ENCODE measurements around the gene TOGARAM1. TPM values are rescaled to one million over a fixed set of nuclear protein-coding genes. Genes with fewer than 3 reads are reported as not detected.

Gene TOGARAM1
- total RNA-seq, 1 donor from 2014 or later = 17.1 TPM

GRCh38 chr14:44962334-44963043 is 499 bp downstream of the TOGARAM1 start:
- peak; percentile 47 for DNase-seq (ENCODE audit: low spot score)

DNA sequence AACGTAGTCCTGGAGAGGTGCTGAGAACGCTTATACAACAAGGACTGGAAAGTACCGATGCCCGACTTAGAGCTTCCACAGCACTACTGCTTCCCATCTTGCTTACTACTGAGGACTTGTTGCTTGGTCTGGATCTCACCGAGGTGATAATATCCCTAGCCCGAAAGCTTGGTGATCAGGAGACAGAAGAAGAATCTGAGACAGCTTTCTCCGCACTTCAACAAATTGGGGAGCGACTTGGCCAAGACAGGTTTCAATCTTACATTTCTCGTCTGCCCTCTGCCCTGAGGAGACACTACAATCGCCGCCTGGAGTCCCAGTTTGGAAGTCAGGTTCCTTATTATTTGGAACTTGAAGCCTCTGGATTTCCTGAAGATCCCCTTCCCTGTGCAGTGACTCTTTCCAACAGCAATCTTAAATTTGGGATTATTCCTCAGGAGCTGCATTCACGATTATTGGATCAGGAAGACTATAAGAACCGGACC is 1.1 kb downstream of the TOGARAM1 start:
- DNase-seq (ENCODE audit: low spot score) = no peak

DNA sequence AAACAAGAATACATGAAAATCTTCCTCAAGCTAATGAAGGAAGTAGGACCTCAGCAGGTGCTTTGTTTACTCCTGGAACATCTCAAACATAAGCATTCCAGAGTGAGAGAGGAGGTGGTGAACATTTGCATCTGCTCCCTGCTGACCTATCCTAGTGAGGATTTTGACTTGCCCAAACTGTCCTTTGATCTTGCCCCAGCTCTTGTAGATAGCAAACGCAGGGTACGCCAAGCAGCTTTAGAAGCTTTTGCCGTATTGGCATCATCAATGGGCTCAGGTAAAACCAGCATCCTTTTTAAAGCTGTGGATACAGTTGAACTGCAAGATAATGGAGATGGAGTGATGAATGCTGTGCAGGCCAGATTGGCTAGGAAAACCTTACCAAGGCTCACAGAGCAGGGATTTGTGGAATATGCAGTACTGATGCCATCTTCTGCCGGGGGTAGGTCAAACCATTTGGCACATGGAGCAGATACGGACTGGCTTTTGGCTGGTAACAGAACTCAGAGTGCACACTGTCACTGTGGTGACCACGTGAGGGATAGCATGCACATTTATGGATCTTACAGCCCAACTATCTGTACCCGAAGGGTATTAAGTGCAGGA is 1.9 kb downstream of the TOGARAM1 start:
- DNase-seq (ENCODE audit: low spot score) = no peak

DNA sequence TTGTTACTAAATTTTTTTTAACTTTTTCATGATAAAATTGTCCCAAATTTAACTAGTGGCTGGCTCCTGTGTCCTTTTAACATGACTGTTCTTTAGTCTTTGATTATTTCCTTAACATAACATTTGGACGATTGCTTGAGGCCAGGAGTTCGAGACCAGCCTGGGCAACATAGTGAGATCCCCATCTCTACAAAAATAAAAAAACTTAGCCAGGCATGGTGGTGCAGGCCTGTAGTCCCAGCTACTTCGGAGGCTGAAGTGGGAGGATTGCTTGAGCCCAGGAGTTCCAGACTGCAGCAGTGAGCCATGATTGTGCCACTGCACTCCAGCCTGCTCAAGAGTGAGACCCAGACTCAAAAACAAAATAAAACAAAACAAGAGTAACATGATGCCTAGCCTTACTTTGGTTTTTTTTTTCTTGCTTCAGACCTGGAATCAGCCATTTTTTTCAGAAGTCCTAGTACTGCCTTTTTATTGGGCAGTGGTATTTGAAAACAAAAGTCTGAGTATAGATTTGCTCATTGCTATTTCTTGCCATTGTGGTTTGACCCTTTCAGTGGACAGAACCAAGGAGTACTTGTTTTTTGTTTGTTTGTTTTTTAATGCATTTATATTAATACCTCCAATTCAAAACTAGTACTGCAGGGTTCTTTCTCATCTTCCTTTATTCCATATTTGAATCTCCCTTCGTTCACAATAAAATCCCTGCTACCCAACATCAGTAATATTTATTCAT is 4.8 kb downstream of the TOGARAM1 start:
- DNase-seq (ENCODE audit: low spot score) = no peak

DNA sequence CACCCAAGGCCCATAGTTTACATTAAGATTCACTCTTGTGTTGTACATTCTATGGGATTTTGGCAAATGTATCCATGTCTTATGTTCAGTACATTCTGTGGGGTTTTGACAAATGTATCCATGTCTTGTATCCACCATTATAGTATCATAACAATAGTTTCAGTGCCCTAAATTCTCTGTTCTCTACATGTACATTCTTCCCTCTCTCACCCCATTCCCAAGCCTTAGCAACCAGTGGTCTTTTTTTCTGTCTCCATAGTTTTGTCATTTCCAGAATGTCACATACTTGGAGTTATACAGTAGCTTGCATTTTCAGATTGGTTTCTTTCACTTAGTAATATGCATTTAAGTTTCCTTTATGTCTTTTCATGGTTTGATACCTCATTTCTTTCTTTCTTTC is 6.7 kb downstream of the TOGARAM1 start:
- no peak for DNase-seq (ENCODE audit: low spot score)

- DNase-seq (ENCODE audit: low spot score) = no peak
Observed at GRCh38 chr14:44970907-44971306, 8.9 kb downstream of the TOGARAM1 start.

- no peak for DNase-seq (ENCODE audit: low spot score)
Observed at GRCh38 chr14:44971459-44971858, 9.5 kb downstream of the TOGARAM1 start.

- DNase-seq (ENCODE audit: low spot score) = no peak
Observed at GRCh38 chr14:44979273-44979672, 17.3 kb downstream of the TOGARAM1 start.

GRCh38 chr14:44979740-44980356 is 17.9 kb downstream of the TOGARAM1 start:
- no peak for DNase-seq (ENCODE audit: low spot score)

- DNase-seq (ENCODE audit: low spot score) = no peak
Observed at GRCh38 chr14:44981198-44981597, 19.2 kb downstream of the TOGARAM1 start.

GRCh38 chr14:44982594-44982993 is 20.6 kb downstream of the TOGARAM1 start:
- DNase-seq (ENCODE audit: low spot score) = no peak

GRCh38 chr14:44988694-44989093 is 26.7 kb downstream of the TOGARAM1 start:
- DNase-seq (ENCODE audit: low spot score) = no peak

DNA sequence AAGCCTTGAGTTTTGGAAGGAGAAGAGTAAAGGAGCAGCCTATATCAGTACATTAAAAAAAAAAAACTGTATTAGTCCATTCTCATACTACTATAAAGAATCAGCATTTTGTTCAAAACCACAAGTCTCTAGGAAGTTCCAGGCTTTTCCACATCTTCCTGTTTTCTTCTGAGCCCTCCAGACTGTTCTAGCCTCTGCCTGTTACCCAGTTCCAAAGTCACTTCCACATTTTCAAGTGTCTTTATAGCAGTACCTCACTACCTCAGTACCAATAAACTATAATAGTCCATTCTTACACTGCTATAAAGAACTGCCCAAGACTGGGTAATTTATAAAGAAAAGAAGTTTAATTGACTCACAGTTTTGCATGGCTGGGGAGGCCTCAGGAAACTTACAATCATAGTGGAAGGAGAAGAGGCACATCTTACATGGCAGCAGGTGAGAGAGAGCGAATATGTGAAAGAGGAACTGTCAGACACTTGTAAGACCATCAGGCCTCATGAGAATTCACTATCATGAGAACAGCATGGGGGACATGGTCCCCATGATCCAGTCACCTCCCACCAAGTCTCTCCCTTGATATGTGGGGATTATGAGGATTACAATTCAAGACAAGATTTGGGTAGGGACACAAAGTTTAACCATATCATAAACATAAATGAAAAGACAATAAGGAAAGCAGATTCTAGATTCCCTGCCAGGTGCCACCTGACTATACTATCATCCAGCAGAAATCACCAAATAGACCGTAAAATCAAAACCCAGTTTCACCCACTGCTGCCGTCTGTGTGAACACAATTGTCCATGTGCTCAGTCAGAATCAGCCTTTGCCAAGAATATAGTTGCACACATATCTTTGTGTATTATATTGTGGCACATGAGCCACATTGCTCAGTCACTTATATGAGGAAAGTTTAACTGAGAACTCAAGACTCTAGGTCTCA is 27.8 kb downstream of the TOGARAM1 start:
- DNase-seq (ENCODE audit: low spot score) = no peak

GRCh38 chr14:44990533-44990932 is 28.5 kb downstream of the TOGARAM1 start:
- no peak for DNase-seq (ENCODE audit: low spot score)

DNA sequence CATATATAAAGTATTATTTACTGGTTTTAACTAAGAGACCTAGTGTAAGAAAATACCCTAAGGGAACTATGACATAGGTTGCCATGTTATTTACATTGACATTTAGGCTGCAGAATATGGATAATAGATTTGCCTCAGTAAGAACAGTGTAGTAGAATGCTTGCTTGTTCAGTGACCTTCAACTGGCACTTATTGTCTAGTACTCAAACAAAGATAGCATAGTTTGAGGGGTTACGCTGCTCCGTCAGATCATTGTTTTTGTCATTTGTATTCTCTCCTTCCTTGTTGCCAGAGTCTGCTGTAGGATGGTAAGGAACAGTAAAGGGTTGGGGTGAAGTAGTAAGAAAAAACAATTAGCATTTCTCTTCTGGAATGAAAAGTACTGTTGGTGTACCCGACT is 33.2 kb downstream of the TOGARAM1 start:
- DNase-seq (ENCODE audit: low spot score) = no peak

DNA sequence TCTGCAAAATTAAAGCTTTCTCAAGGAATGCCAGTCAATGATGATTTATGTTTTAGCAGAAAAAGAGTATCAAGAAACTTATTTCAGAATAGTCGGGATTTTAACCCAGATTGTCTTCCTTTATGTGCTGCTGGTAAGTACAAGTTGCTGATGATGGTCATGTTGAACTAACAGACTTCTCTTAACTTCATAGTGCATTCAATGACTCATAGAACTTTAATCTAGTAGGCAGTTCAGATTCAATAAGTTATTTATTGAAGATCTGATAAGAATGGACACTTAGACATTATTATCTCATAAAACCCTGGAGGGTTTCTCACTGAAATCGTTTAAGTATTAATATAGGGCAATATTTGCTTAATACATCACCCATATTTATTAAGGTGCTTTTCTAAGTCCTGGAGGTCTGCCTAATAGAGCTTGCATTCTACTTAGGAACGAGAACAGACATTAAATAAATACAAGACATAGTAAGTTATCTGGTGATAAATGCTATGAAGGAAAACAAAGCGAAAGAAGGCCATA is 33.8 kb downstream of the TOGARAM1 start:
- DNase-seq (ENCODE audit: low spot score) = no peak

DNA sequence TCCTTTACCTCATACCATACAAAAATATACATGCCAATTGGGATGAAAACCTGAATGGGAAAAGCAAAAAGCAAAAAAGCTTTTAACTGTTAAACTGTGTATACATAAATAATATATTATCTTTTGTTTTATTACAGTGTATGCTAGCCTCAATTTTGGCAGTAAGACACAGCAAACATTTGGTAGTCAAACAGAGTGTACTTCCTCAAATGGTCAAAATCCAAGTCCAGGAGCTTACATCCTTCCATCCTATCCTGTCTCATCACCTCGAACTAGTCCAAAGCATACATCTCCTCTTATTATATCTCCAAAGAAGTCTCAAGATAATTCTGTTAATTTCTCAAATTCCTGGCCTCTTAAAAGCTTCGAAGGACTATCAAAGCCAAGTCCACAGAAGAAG is 41.9 kb downstream of the TOGARAM1 start:
- DNase-seq (ENCODE audit: low spot score) = no peak

DNA sequence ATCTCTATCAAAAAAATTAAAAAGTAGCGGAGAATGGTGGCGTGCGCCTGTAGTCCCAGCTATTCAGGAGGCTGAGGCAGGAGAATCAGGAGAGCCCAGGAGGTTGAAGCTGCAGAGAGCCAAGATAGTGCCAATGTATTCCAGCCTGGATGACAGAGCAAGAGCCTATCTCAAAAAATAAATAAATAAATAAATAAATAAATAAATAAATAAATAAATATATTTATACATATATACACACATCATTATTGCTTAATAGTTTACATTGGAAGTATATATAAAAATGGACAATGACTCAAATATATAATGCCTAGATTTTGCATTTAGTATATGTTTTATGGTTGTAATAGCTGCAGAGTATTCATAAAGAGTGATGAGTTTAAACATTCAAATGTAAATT is 53.1 kb downstream of the TOGARAM1 start:
- no peak for DNase-seq (ENCODE audit: low spot score)

- DNase-seq (ENCODE audit: low spot score) = no peak
Observed at GRCh38 chr14:45028107-45028626, 66.2 kb downstream of the TOGARAM1 start.

DNA sequence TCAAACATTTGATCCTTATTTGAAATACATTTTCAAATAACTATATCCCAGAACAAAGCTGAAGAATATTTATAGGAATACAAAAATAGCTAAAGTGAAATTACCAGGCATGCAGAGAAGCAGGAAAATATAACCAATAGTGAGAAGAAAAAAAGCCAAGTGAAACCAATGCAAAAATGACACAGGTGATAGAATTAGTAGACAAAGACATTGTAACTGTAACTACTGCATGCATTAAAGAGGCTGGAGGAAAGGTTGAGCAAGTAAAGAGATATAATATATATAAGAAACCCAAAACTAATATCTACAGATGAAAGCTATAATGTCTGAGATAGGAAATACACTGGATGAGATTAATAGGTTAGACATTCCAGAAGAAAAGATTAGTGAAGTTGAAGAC is 72.7 kb downstream of the TOGARAM1 start:
- no peak for DNase-seq (ENCODE audit: low spot score)

- no peak for DNase-seq (ENCODE audit: low spot score)
Observed at GRCh38 chr14:45038256-45038655, 76.3 kb downstream of the TOGARAM1 start.
